Daoy (cell line): ENCODE measurements around the gene ZNF683. TPM values are rescaled to one million over a fixed set of nuclear protein-coding genes. Genes with fewer than 3 reads are reported as not detected.

ENCODE experiments used
- DNase-seq: peaks from one replicate; pipeline ENCODE4 v3.0.0-alpha.2; 2015; ENCODE audit warnings: low read depth
- total RNA-seq: library from RNA; depleted of rRNA; stranded (reverse); fragments of >200 nt; shearing (Covaris generic); gene quantifications from 2 replicates; pipeline ENCODE4 v1.2.3, GENCODE V29; 2014

Gene ZNF683
- total RNA-seq, 1 experiment from 2014 or later, result not detected

- DNase-seq, result peak; percentile 76
These were observed 13.9 kb downstream of the ZNF683 start for GRCh38 chr1:26358411-26359384.

- no peak for DNase-seq
These were observed 15.4 kb downstream of the ZNF683 start for GRCh38 chr1:26357121-26357602.

GRCh38 chr1:26356106-26356505, 16.4 kb downstream of the ZNF683 start:
- DNase-seq, result no peak

GRCh38 chr1:26354972-26355371, 17.6 kb downstream of the ZNF683 start:
- no peak for DNase-seq

GRCh38 chr1:26353976-26354820, 18.4 kb downstream of the ZNF683 start, which contains the start of gene CRYBG2:
TSS of gene CRYBG2 (minus strand) at chr1:26354130. CDS start at chr1:26346657, 7,473 bp downstream.
- no peak for DNase-seq

GRCh38 chr1:26353210-26353859, 19.2 kb downstream of the ZNF683 start:
- no peak for DNase-seq

- DNase-seq, result no peak
These were observed 20.2 kb downstream of the ZNF683 start for GRCh38 chr1:26352338-26352679.

- peak; percentile 88 for DNase-seq
These were observed 20.8 kb downstream of the ZNF683 start for GRCh38 chr1:26351590-26352337.

- no peak for DNase-seq
These were observed 21.6 kb downstream of the ZNF683 start for GRCh38 chr1:26350701-26351589.

- no peak for DNase-seq
These were observed 22.2 kb downstream of the ZNF683 start for GRCh38 chr1:26350343-26350700.

GRCh38 chr1:26349877-26350244, 22.7 kb downstream of the ZNF683 start:
- DNase-seq, result no peak

GRCh38 chr1:26349188-26349876, 23.2 kb downstream of the ZNF683 start:
- peak; percentile 80 for DNase-seq

GRCh38 chr1:26346274-26347033, 26.1 kb downstream of the ZNF683 start:
- DNase-seq, result no peak

- no peak for DNase-seq
These were observed 26.8 kb downstream of the ZNF683 start for GRCh38 chr1:26345718-26346117.

GRCh38 chr1:26344147-26344920, 28.2 kb downstream of the ZNF683 start:
- no peak for DNase-seq

GRCh38 chr1:26340047-26340481, 32.5 kb downstream of the ZNF683 start:
- no peak for DNase-seq

GRCh38 chr1:26338670-26339069, 33.9 kb downstream of the ZNF683 start:
- no peak for DNase-seq

- no peak for DNase-seq
These were observed 34.9 kb downstream of the ZNF683 start for GRCh38 chr1:26337625-26338024.
